ENCODE measurements around the gene MALRD1. TPM values are rescaled to one million over a fixed set of nuclear protein-coding genes. Genes with fewer than 3 reads are reported as not detected.

The MALRD1 gene
- total and polyA plus RNA-seq, 2 experiments from 2014 or later: 0.45 TPM; not detected in 1

DNA sequence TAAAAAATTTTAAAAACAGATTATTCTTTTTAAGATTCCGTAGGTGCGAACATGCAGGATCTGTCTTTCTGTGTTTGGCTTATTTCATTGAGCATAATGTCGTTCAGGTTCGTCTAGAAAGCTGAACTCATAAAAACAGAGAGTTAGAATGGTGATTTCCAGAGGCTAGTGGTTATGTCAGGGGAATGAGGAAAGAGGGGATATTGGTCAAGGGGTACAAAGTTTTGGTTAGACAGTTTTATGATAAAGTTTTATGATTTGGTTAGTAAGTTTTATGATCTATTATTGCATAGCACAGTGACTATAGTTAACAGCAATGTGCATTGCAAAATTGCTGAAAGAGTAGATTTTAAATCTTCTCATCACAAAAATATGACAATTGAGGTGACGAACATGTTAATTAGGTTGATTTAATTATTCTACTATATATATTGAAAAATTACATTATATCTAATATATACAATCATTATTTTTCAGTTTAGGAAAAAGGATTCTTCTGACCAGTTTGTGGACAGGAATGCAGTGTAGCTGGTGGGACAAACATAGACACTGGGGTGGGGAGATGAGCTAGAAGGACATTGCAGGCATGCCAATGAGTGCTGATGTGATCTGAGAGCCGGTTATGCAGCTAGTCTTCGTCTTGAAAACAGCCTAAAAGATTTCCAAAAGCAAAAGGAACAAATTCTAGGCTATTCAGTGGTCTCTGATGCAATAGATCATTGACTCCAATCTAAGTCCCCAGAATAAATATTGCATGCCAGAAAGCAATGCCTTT, 31.3 kb upstream of the MALRD1 start:
- Histone ChIP-seq H2AFZ (no peak overlapping the region), H3K4me3 (no peak overlapping the region), H3K79me2 (ENCODE audit: insufficient read depth) (no peaks in the 10 kb centered on the region), H3K36me3 (ENCODE audit: low read depth) (no peaks in the 10 kb centered on the region), H3K27ac (no peak overlapping the region), H3K9ac (no peak overlapping the region), H3K9me2 (ENCODE audit: insufficient read depth) (no peaks in the 10 kb centered on the region), H3F3A (ENCODE audit: insufficient read depth) (no peaks in the 10 kb centered on the region), H3K9me3 (ENCODE audit: low read depth) (no peaks in the 10 kb centered on the region), H3K4me2 (ENCODE audit: unreplicated experiment) (no peak overlapping the region), H3K4me1 (ENCODE audit: insufficient read depth) (no peaks in the 10 kb centered on the region), H4K20me1 (ENCODE audit: insufficient read depth) (no peaks in the 10 kb centered on the region), H3K27me3 (replicated peaks; ENCODE audit: insufficient read depth) (no peaks in the 10 kb centered on the region)
- 43 to 47% methylated on average over 7 of the region's 7 CpGs for WGBS, 2 experiments (ENCODE audit: low coverage in 1 of 2, low lambda C conversion rate in 2 of 2, missing lambda C conversion rate in 2 of 2)
- DNase-seq: no peak
- no peak for TF ChIP-seq EZH2phosphoT487 (IDR thresholded peaks at IDR 0.05; ENCODE audit: insufficient read depth, low read depth)
- no peak for TF ChIP-seq EZH2 (IDR thresholded peaks at IDR 0.05; ENCODE audit: insufficient read depth, poor library complexity, severe bottlenecking)
- in situ Hi-C loops (cut with MboI): no loop called here

- Histone ChIP-seq H3K27ac (no peak overlapping the region), H3K36me3 (ENCODE audit: low read depth) (no peaks in the 10 kb centered on the region), H3K4me1 (ENCODE audit: insufficient read depth) (no peaks in the 10 kb centered on the region), H3K27me3 (replicated peaks; ENCODE audit: insufficient read depth) (no peaks in the 10 kb centered on the region), H3K9me2 (ENCODE audit: insufficient read depth) (no peaks in the 10 kb centered on the region), H3K9me3 (ENCODE audit: low read depth) (no peaks in the 10 kb centered on the region), H3K79me2 (ENCODE audit: insufficient read depth) (no peaks in the 10 kb centered on the region), H4K20me1 (ENCODE audit: insufficient read depth) (no peaks in the 10 kb centered on the region), H3K4me3 (no peak overlapping the region), H2AFZ (no peak overlapping the region), H3F3A (ENCODE audit: insufficient read depth) (no peaks in the 10 kb centered on the region), H3K4me2 (ENCODE audit: unreplicated experiment) (no peak overlapping the region), H3K9ac (no peak overlapping the region)
- TF ChIP-seq EZH2 (IDR thresholded peaks at IDR 0.05; ENCODE audit: insufficient read depth, poor library complexity, severe bottlenecking) (no peak), EZH2phosphoT487 (IDR thresholded peaks at IDR 0.05; ENCODE audit: insufficient read depth, low read depth) (no peak)
- 49 to 66% methylated on average over 2 of the region's 2 CpGs for WGBS, 2 experiments (ENCODE audit: low coverage in 1 of 2, low lambda C conversion rate in 2 of 2, missing lambda C conversion rate in 2 of 2)
- DNase-seq: no peak
- in situ Hi-C loops (cut with MboI): no loop called here
Measured at GRCh38 chr10:19021162-19021561, 27.4 kb upstream of the MALRD1 start.

GRCh38 chr10:19024611-19025010, 24.0 kb upstream of the MALRD1 start:
- H3K36me3 ChIP-seq (ENCODE audit: low read depth): no peaks in the 10 kb centered on the region
- no peaks in the 10 kb centered on the region for H3K79me2 ChIP-seq (ENCODE audit: insufficient read depth)
- H3K27ac ChIP-seq: no peak overlapping the region
- TF ChIP-seq EZH2 (IDR thresholded peaks at IDR 0.05; ENCODE audit: insufficient read depth, poor library complexity, severe bottlenecking): no peak
- no peak for TF ChIP-seq EZH2phosphoT487 (IDR thresholded peaks at IDR 0.05; ENCODE audit: insufficient read depth, low read depth)
- no peaks in the 10 kb centered on the region for H3K9me3 ChIP-seq (ENCODE audit: low read depth)
- no peaks in the 10 kb centered on the region for H3K4me1 ChIP-seq (ENCODE audit: insufficient read depth)
- no peaks in the 10 kb centered on the region for H3K9me2 ChIP-seq (ENCODE audit: insufficient read depth)
- no peaks in the 10 kb centered on the region for H4K20me1 ChIP-seq (ENCODE audit: insufficient read depth)
- no peaks in the 10 kb centered on the region for H3F3A ChIP-seq (ENCODE audit: insufficient read depth)
- in situ Hi-C loops (cut with MboI): no loop called here
- H3K4me2 ChIP-seq (ENCODE audit: unreplicated experiment): no peak overlapping the region
- no peak overlapping the region for H3K9ac ChIP-seq
- no peak overlapping the region for H2AFZ ChIP-seq
- no peak overlapping the region for H3K4me3 ChIP-seq
- no peaks in the 10 kb centered on the region for H3K27me3 ChIP-seq (replicated peaks; ENCODE audit: insufficient read depth)
- 21 to 30% methylated on average over 2 of the region's 2 CpGs for WGBS, 2 experiments (ENCODE audit: low coverage in 1 of 2, low lambda C conversion rate in 2 of 2, missing lambda C conversion rate in 2 of 2)
- DNase-seq: no peak

DNA sequence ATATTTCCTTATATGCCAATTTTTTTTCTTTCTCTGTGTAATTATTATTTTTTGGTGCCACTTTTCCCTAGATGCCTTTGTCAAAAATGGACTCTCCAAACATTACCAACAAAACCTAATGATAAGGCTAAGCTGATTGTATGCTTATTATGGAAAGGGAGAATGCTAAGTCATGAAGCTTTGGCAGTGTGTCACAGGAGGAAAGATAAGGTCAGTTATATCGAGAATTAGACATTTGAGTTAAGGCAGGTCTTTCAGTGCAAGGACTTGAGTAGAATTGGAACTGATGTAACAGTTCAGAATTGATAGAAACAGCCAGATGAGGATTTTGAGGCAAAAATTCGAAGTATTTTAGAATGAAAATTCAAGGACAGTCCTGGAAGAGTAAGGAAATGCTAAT, 16.8 kb upstream of the MALRD1 start:
- no peak overlapping the region for H3K4me2 ChIP-seq (ENCODE audit: unreplicated experiment)
- H4K20me1 ChIP-seq (ENCODE audit: insufficient read depth): no peaks in the 10 kb centered on the region
- no peak overlapping the region for H3K4me3 ChIP-seq
- TF ChIP-seq EZH2 (IDR thresholded peaks at IDR 0.05; ENCODE audit: insufficient read depth, poor library complexity, severe bottlenecking): no peak
- no peak for TF ChIP-seq EZH2phosphoT487 (IDR thresholded peaks at IDR 0.05; ENCODE audit: insufficient read depth, low read depth)
- no peak overlapping the region for H3K9ac ChIP-seq
- H3K36me3 ChIP-seq (ENCODE audit: low read depth): no peaks in the 10 kb centered on the region
- no peak overlapping the region for H3K27ac ChIP-seq
- no peak for DNase-seq
- no peaks in the 10 kb centered on the region for H3K9me2 ChIP-seq (ENCODE audit: insufficient read depth)
- WGBS, 2 experiments (ENCODE audit: low coverage in 1 of 2, low lambda C conversion rate in 2 of 2, missing lambda C conversion rate in 2 of 2): 32 to 34% methylated on average over 2 of the region's 2 CpGs
- no peaks in the 10 kb centered on the region for H3K9me3 ChIP-seq (ENCODE audit: low read depth)
- H3K79me2 ChIP-seq (ENCODE audit: insufficient read depth): no peaks in the 10 kb centered on the region
- H3F3A ChIP-seq (ENCODE audit: insufficient read depth): no peaks in the 10 kb centered on the region
- in situ Hi-C loops (cut with MboI): no loop called here
- no peaks in the 10 kb centered on the region for H3K4me1 ChIP-seq (ENCODE audit: insufficient read depth)
- no peaks in the 10 kb centered on the region for H3K27me3 ChIP-seq (replicated peaks; ENCODE audit: insufficient read depth)
- no peak overlapping the region for H2AFZ ChIP-seq

Measured in GM23248 (cell line).